CD4-positive, alpha-beta T cell treated with Interferon gamma for 1 hour (primary cell): ENCODE data around the gene C10orf143.

Experiments used
- DNase-seq: peaks from one replicate; pipeline ENCODE4 v3.0.0-alpha.2; 2020

The C10orf143 gene

GRCh38 chr10:130050721-130051120 is 59.9 kb downstream of the C10orf143 start:
- no peak for DNase-seq

- DNase-seq = no peak
Observed at GRCh38 chr10:130049987-130050386, 60.6 kb downstream of the C10orf143 start.

GRCh38 chr10:130049244-130049643 is 61.4 kb downstream of the C10orf143 start:
- no peak for DNase-seq

- no peak for DNase-seq
Observed at GRCh38 chr10:130048081-130048480, 62.5 kb downstream of the C10orf143 start.

- DNase-seq = no peak
Observed at GRCh38 chr10:130047336-130047735, 63.3 kb downstream of the C10orf143 start.

- no peak for DNase-seq
Observed at GRCh38 chr10:130046591-130046990, 64.0 kb downstream of the C10orf143 start.

GRCh38 chr10:130045801-130046321 is 64.8 kb downstream of the C10orf143 start:
- DNase-seq = no peak

GRCh38 chr10:130045091-130045652 is 65.5 kb downstream of the C10orf143 start:
- DNase-seq = no peak

- no peak for DNase-seq
Observed at GRCh38 chr10:130044067-130045061, 66.3 kb downstream of the C10orf143 start.

- DNase-seq = no peak
Observed at GRCh38 chr10:130043491-130043890, 67.1 kb downstream of the C10orf143 start.

- no peak for DNase-seq
Observed at GRCh38 chr10:130042381-130042780, 68.2 kb downstream of the C10orf143 start.

- DNase-seq = no peak
Observed at GRCh38 chr10:130041451-130042371, 68.9 kb downstream of the C10orf143 start.

GRCh38 chr10:130040817-130041330 is 69.8 kb downstream of the C10orf143 start:
- no peak for DNase-seq

- DNase-seq = no peak
Observed at GRCh38 chr10:130040351-130040750, 70.3 kb downstream of the C10orf143 start.

GRCh38 chr10:130039141-130039540 is 71.5 kb downstream of the C10orf143 start:
- no peak for DNase-seq

- no peak for DNase-seq
Observed at GRCh38 chr10:130038611-130039109, 72.0 kb downstream of the C10orf143 start.

- DNase-seq = no peak
Observed at GRCh38 chr10:130038019-130038555, 72.5 kb downstream of the C10orf143 start.

- DNase-seq = no peak
Observed at GRCh38 chr10:130037169-130037661, 73.4 kb downstream of the C10orf143 start.

GRCh38 chr10:130036296-130037065 is 74.1 kb downstream of the C10orf143 start:
- DNase-seq = no peak

GRCh38 chr10:130029209-130029608 is 81.4 kb downstream of the C10orf143 start:
- no peak for DNase-seq

- no peak for DNase-seq
Observed at GRCh38 chr10:130028465-130028819, 82.2 kb downstream of the C10orf143 start.
